A549 (cell line): ENCODE results near the gene PFDN6. TPM values are rescaled to one million over a fixed set of nuclear protein-coding genes. Genes with fewer than 3 reads are reported as not detected.
"Not testable (repeated sequence)": the region's sequence is repeated elsewhere in the genome, so short reads cannot be mapped to it uniquely, and the experiment has no call there.

Source experiments
- ATAC-seq, 2 experiments: fragments of 200-7000 bp in 1 of 2; fragments of >200 bp in 1 of 2; cut with Nextera tagmentation in 1 of 2; cut with Tn5 transposase in 1 of 2; 3 replicates each; pipeline versions ENCODE4 v1.8.0 to v1.9.1; 2018 to 2020; ENCODE audit warnings: mild to moderate bottlenecking in 1 of 2, moderate library complexity in 1 of 2
- CTCF ChIA-PET: fragments of 300-600 bp; sonication (Branson Sonifier 250); formaldehyde crosslinking; extraction: SDS; loops from one replicate; lab custom pipeline; 2021; ENCODE audit warnings: antibody characterized with exemption, inconsistent platforms; lab: Yijun Ruan, JAX
- POLR2A ChIA-PET: fragments of 350-600 bp; formaldehyde crosslinking; extraction: SDS; loops from one replicate; lab custom pipeline; 2021; ENCODE audit warnings: antibody characterized with exemption, inconsistent platforms; lab: Yijun Ruan, JAX
- DNase-seq, 2 experiments: peaks; one replicate each; pipeline versions ENCODE4 v3.0.0 to v3.0.0-alpha.2; 2011 to 2016; ENCODE audit warnings: low read depth in 1 of 2, low spot score in 1 of 2
- FAIRE-seq: peaks from 2 replicates; lab custom pipeline; 2011; peaks lifted over from hg19 to GRCh38; lab: Jason Lieb, UNC
- H3K27ac ChIP-seq, 2 experiments: fragments of >200 bp; sonication (Bioruptor Twin); formaldehyde crosslinking; 3 replicates each; pipeline ENCODE4 v1.5.1; 2016 to 2017
- H3K4me1 ChIP-seq: fragments of >200 bp; sonication (Bioruptor Twin); formaldehyde crosslinking; 3 replicates; pipeline ENCODE4 v1.6.1; 2016
- H3K4me2 ChIP-seq: fragments of >200 bp; sonication (Bioruptor Twin); formaldehyde crosslinking; 3 replicates; pipeline ENCODE4 v1.6.1; 2016
- H3K4me3 ChIP-seq: fragments of >200 bp; sonication (Bioruptor Twin); formaldehyde crosslinking; 3 replicates; pipeline ENCODE4 v1.5.1; 2016
- H3K9me3 ChIP-seq: fragments of >200 bp; sonication (Bioruptor Twin); formaldehyde crosslinking; 3 replicates; pipeline ENCODE4 v1.6.1; 2016
- CHD2 ChIP-seq: fragments of 150-350 bp; IDR thresholded peaks from 2 replicates; pipeline ENCODE4 v1.6.1; 2014; ENCODE audit warnings: low read length; ENCODE audit not compliant: partially characterized antibody
- EHF ChIP-seq: fragments of 250-450 bp; sonication (Bioruptor Pico); IDR thresholded peaks from 2 replicates; pipeline ENCODE4 v1.5.0; 2020; ENCODE audit warnings: mild to moderate bottlenecking
- FOSB ChIP-seq: fragments of 250-450 bp; sonication (Bioruptor Pico); IDR thresholded peaks from 2 replicates; pipeline ENCODE4 v1.5.0; 2020; ENCODE audit warnings: mild to moderate bottlenecking, moderate library complexity
- HOXA7 ChIP-seq: fragments of 250-450 bp; sonication (Bioruptor Pico); IDR thresholded peaks from 2 replicates; pipeline ENCODE4 v1.5.0; 2020; ENCODE audit warnings: mild to moderate bottlenecking, moderate library complexity
- HOXB5 ChIP-seq: fragments of 250-450 bp; sonication (Bioruptor Pico); IDR thresholded peaks from 2 replicates; pipeline ENCODE4 v1.5.0; 2020; ENCODE audit warnings: mild to moderate bottlenecking, moderate library complexity
- JUN ChIP-seq, 2 experiments: fragments of >200 bp; sonication (Bioruptor Twin); formaldehyde crosslinking; IDR thresholded peaks; 2 replicates in 1 of 2; 3 replicates in 1 of 2; pipeline ENCODE4 v1.6.1; 2016 to 2017
- KDM1A ChIP-seq: fragments of 200-600 bp; sonication (generic); IDR thresholded peaks from 2 replicates; pipeline ENCODE4 v1.6.1; 2016; ENCODE audit warnings: low read depth, mild to moderate bottlenecking
- POLR2A ChIP-seq: IDR thresholded peaks from 2 replicates; pipeline ENCODE4 v1.6.1; 2012; ENCODE audit warnings: mild to moderate bottlenecking, low read length
- POLR2AphosphoS2 ChIP-seq: conservative IDR thresholded peaks from 2 replicates; pipeline ENCODE4 v1.6.1; 2012; ENCODE audit warnings: low read length, improper control_type of control experiment, inconsistent platforms
- RARB ChIP-seq: fragments of 250-450 bp; sonication (Bioruptor Pico); IDR thresholded peaks from 2 replicates; pipeline ENCODE4 v1.8.0; 2021; ENCODE audit warnings: mild to moderate bottlenecking, moderate library complexity
- RCOR1 ChIP-seq: fragments of 150-350 bp; IDR thresholded peaks from 2 replicates; pipeline ENCODE4 v1.6.1; 2014; ENCODE audit warnings: antibody characterized with exemption, low read length, low read depth
- SMC3 ChIP-seq: fragments of >200 bp; sonication (Bioruptor Twin); formaldehyde crosslinking; IDR thresholded peaks from 3 replicates; pipeline ENCODE4 v1.6.1; 2018; ENCODE audit warnings: inconsistent platforms
- TFCP2L1 ChIP-seq: fragments of 250-450 bp; sonication (Bioruptor Pico); IDR thresholded peaks from 2 replicates; pipeline ENCODE4 v1.5.0; 2021; ENCODE audit warnings: mild to moderate bottlenecking
- TP53 ChIP-seq: fragments of 250-450 bp; sonication (Bioruptor Pico); IDR thresholded peaks from 2 replicates; pipeline ENCODE4 v1.5.0; 2021; ENCODE audit warnings: mild to moderate bottlenecking, moderate library complexity
- WGBS: methylation state at CpG from one replicate; pipeline ENCODE4 v1.1.6; 2017; ENCODE audit errors: missing lambda C conversion rate; 5-methylcytosine and 5-hydroxymethylcytosine counted together
- polyA plus RNA-seq, 4 experiments: library from polyadenylated mRNA; depleted of rRNA in 3 of 4; stranded (reverse); fragments of >200 nt; fragmentation: RNase III in 1 of 4; extraction: RNeasy Plus Mini Kit Qiagen cat#74134 plus additional on column Dnase treatment in 1 of 4; gene quantifications; 2 replicates in 3 of 4; 3 replicates in 1 of 4; pipeline ENCODE4 v1.2.3, GENCODE V29; 2011 to 2017
- TF ChIP-seq, protein P1 (sequence below): fragments of 250-450 bp; sonication (Bioruptor Pico); IDR thresholded peaks from 2 replicates; pipeline ENCODE4 v1.5.0; 2021; ENCODE audit warnings: mild to moderate bottlenecking, moderate library complexity, borderline replicate concordance
- TF ChIP-seq, protein P2 (sequence below): IDR thresholded peaks from 2 replicates; pipeline ENCODE4 v1.6.1; 2012
- TF ChIP-seq, protein P3 (sequence below): fragments of 150-350 bp; IDR thresholded peaks from 2 replicates; pipeline ENCODE4 v1.6.1; 2014; ENCODE audit warnings: low read depth, mild to moderate bottlenecking, low read length
- TF ChIP-seq, protein P4 (sequence below): fragments of >200 bp; sonication (Bioruptor Twin); formaldehyde crosslinking; IDR thresholded peaks from 3 replicates; pipeline ENCODE4 v1.6.1; 2016
- TF ChIP-seq, protein P5 (sequence below): IDR thresholded peaks from 2 replicates; pipeline ENCODE4 v1.6.1; 2012

PFDN6 gene
- polyA plus RNA-seq, 2 of the 4 experiments (the other 2 are of a cell fraction), result 84.6 to 120 TPM

DNA sequence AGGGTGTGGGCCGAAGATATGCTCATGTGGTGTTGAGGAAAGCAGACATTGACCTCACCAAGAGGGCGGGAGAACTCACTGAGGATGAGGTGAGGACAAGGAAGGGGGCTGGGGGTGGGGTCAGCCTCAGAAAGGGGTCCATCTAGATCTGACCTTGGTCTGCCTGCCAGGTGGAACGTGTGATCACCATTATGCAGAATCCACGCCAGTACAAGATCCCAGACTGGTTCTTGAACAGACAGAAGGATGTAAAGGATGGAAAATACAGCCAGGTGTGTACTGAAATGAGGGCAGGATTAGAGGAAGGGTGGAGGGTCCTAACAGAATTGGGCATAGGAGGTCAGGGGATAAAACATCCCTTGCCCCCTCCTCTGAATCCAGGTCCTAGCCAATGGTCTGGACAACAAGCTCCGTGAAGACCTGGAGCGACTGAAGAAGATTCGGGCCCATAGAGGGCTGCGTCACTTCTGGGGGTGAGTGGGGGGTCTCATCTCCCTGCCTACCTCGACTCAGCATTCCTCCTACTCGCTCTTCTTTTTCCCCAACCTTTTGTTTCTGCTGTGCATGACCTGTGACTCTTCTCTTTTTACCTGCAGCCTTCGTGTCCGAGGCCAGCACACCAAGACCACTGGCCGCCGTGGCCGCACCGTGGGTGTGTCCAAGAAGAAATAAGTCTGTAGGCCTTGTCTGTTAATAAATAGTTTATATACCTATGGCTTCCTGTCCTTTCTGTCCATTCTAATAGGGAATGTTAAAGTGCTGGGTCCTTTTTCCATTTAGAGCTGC lies 13.4 kb upstream of the PFDN6 start:
- peak overlapping the region; percentile 91 for H3K4me2 ChIP-seq
- TF ChIP-seq FOSB (CRISPR knock-in tag), result peak; percentile 42; the same call in 1 of the 2 replicates
- peak overlapping the region; percentile 87 for H3K4me3 ChIP-seq
- H3K9me3 ChIP-seq, ATAC-seq, DNase-seq, FAIRE-seq: not testable (repeated sequence)
- H3K27ac ChIP-seq, result peak overlapping the region; percentile 68 to 97; a peak in 4 of 6 replicates
- POLR2A ChIA-PET, result interaction anchor here (0.6 to 2.1 kb wide), 3 partner anchors 13 to 71 kb away, joined by 3 to 10 read pairs (median 3); partner anchors contain the start of genes HSD17B8, PFDN6 and WDR46
- CTCF ChIA-PET, result interaction anchor here (0.8 to 5.7 kb wide), 4 partner anchors 12 to 27 kb away, joined by 3 to 44 read pairs (median 14); partner anchors contain the start of genes PFDN6, RGL2 and WDR46
- H3K4me1 ChIP-seq, result peaks cover 41% of the 10 kb centered on the region
- WGBS, result 69% methylated on average over 16 of the region's 16 CpGs

DNA sequence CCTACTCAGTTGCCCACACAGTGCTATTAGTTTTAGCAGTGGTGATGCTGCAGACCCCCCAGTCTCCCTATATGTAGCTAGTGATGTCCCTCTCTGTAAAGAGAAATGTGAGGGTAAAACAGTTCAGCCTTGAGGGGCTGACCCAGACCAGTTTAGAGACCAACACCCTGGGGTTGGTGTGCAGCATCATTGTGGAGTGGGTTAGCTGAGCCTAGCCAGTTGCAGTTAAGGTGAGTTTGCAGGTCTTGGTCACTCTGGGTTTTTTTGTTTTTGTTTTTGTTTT lies 12.9 kb upstream of the PFDN6 start:
- DNase-seq, result no peak
- no peak for FAIRE-seq
- ATAC-seq, result no peak
- H3K4me2 ChIP-seq, result peak overlapping the region; percentile 91
- H3K27ac ChIP-seq, result peak overlapping the region; percentile 68 to 97
- TF ChIP-seq RARB (CRISPR knock-in tag) (peak; percentile 47; the same call in 1 of the 2 replicates), HOXA7 (CRISPR knock-in tag) (no peak)
- ChIA-PET CTCF (interaction anchor here (0.8 to 5.7 kb wide), 5 partner anchors 12 to 149 kb away, joined by 3 to 44 read pairs (median 12); partner anchors contain the start of genes PFDN6, RGL2 and WDR46), POLR2A (interaction anchor here (1.2 to 2.1 kb wide), 4 partner anchors 12 to 41 kb away, joined by 3 to 10 read pairs (median 7); partner anchors contain the start of genes PFDN6, WDR46 and ZBTB22)
- no peaks in the 10 kb centered on the region for H3K9me3 ChIP-seq
- peaks cover 41% of the 10 kb centered on the region for H3K4me1 ChIP-seq
- H3K4me3 ChIP-seq, result peak overlapping the region; percentile 87

DNA sequence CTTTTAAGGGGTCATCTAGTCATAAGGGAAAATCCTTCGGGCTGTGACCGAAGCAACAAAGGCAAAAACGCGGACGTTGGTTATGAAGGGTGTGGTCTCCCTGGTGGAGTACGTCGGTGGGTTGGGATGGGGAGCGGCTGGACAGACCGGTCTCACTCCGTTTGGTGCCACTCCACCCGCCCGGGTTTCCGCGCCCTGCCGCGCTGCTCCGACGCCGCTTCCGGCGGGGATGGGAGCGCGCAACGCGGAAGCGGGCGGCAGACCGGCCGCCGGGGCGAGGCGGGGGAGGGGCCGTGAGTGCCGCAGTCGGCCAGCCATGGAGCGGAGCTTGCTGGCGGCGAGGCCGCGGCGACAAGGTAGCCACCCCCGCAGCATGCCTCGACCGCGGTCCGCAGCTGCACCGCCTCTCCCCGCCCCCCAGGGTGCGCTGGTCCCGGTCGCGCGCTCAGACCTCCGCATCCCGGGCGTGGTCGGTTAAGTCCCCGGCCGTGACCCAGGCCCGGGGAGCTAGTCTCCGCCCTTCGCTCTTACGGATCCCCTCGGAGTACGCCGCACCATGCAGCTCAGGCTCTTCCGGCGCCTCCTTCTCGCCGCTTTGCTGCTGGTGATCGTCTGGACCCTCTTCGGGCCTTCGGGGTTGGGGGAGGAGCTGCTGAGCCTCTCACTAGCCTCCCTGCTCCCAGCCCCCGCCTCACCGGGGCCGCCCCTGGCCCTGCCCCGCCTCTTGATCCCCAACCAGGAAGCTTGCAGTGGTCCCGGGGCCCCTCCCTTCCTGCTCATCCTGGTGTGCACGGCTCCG lies 12.3 kb upstream of the PFDN6 start, which contains the start of gene B3GALT4:
Gene B3GALT4 (plus strand): TSS at position 260 of the 799 bp plus-strand sequence. CDS start 297 bp downstream, at position 557.
- H3K27ac ChIP-seq, result peak within 1 kb of the TSS; percentile 68 to 97
- H3K4me2 ChIP-seq, result peak within 1 kb of the TSS; percentile 91
- CTCF ChIA-PET, result interaction anchor here (0.7 to 5.7 kb wide), 8 partner anchors 11 to 148 kb away, joined by 3 to 44 read pairs (median 7); partner anchors contain the start of genes PFDN6, RGL2 and WDR46
- TF ChIP-seq HOXB5 (CRISPR knock-in tag) (peak; percentile 49; the same call in 1 of the 2 replicates), FOSB (CRISPR knock-in tag) (peak; percentile 76; the same call in 1 of the 2 replicates), TP53 (CRISPR knock-in tag) (peak; percentile 97), RCOR1 (no peak), JUN (IDR thresholded peaks at IDR 0.05) (peak; percentile 23 to 89; a peak in 4 of 5 replicates), POLR2A (0 out of 2 replicates have a peak, but pooled peaks have one; percentile 21), KDM1A (no peak), POLR2AphosphoS2 (peak; percentile 97; the same call in 1 of the 2 replicates), SMC3 (no peak), TFCP2L1 (CRISPR knock-in tag) (peak; percentile 86), CHD2 (peak; percentile 17), RARB (CRISPR knock-in tag) (peak; percentile 28; the same call in 1 of the 2 replicates), HOXA7 (CRISPR knock-in tag) (peak; percentile 67), EHF (peak; percentile 60; the same call in 1 of the 2 replicates)
- TF ChIP-seq, protein P1, sequence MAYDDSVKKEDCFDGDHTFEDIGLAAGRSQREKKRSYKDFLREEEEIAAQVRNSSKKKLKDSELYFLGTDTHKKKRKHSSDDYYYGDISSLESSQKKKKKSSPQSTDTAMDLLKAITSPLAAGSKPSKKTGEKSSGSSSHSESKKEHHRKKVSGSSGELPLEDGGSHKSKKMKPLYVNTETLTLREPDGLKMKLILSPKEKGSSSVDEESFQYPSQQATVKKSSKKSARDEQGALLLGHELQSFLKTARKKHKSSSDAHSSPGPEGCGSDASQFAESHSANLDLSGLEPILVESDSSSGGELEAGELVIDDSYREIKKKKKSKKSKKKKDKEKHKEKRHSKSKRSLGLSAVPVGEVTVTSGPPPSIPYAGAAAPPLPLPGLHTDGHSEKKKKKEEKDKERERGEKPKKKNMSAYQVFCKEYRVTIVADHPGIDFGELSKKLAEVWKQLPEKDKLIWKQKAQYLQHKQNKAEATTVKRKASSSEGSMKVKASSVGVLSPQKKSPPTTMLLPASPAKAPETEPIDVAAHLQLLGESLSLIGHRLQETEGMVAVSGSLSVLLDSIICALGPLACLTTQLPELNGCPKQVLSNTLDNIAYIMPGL (CRISPR knock-in tag), result peak; percentile 51; the same call in 1 of the 2 replicates
- TF ChIP-seq, protein P2, sequence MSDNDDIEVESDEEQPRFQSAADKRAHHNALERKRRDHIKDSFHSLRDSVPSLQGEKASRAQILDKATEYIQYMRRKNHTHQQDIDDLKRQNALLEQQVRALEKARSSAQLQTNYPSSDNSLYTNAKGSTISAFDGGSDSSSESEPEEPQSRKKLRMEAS, result peak; percentile 57
- TF ChIP-seq, protein P3, sequence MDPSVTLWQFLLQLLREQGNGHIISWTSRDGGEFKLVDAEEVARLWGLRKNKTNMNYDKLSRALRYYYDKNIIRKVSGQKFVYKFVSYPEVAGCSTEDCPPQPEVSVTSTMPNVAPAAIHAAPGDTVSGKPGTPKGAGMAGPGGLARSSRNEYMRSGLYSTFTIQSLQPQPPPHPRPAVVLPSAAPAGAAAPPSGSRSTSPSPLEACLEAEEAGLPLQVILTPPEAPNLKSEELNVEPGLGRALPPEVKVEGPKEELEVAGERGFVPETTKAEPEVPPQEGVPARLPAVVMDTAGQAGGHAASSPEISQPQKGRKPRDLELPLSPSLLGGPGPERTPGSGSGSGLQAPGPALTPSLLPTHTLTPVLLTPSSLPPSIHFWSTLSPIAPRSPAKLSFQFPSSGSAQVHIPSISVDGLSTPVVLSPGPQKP, result no peak
- TF ChIP-seq, protein P4, sequence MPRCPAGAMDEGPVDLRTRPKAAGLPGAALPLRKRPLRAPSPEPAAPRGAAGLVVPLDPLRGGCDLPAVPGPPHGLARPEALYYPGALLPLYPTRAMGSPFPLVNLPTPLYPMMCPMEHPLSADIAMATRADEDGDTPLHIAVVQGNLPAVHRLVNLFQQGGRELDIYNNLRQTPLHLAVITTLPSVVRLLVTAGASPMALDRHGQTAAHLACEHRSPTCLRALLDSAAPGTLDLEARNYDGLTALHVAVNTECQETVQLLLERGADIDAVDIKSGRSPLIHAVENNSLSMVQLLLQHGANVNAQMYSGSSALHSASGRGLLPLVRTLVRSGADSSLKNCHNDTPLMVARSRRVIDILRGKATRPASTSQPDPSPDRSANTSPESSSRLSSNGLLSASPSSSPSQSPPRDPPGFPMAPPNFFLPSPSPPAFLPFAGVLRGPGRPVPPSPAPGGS, result peak; percentile 70; the same call in 1 of the 3 replicates
- TF ChIP-seq, protein P5, sequence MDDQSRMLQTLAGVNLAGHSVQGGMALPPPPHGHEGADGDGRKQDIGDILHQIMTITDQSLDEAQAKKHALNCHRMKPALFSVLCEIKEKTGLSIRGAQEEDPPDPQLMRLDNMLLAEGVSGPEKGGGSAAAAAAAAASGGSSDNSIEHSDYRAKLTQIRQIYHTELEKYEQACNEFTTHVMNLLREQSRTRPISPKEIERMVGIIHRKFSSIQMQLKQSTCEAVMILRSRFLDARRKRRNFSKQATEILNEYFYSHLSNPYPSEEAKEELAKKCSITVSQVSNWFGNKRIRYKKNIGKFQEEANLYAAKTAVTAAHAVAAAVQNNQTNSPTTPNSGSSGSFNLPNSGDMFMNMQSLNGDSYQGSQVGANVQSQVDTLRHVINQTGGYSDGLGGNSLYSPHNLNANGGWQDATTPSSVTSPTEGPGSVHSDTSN, result peak; percentile 84
- ATAC-seq (peak; percentile 52 to 65), FAIRE-seq (no peak), DNase-seq (peak; percentile 46 to 73)
- H3K4me1 ChIP-seq, result peaks cover 41% of the 10 kb centered on the region
- WGBS, result 2% methylated on average over 32 of the region's 80 CpGs
- POLR2A ChIA-PET, result interaction anchor here (0.7 to 2.1 kb wide), 7 partner anchors 12 to 305 kb away, joined by 3 to 10 read pairs (median 4); partner anchors contain the start of genes PFDN6, WDR46 and ZBTB22
- H3K4me3 ChIP-seq, result peak within 1 kb of the TSS; percentile 87
- no peaks in the 10 kb centered on the region for H3K9me3 ChIP-seq
